Measurements from ENCODE around the gene OR52E1. TPM values are rescaled to one million over a fixed set of nuclear protein-coding genes. Genes with fewer than 3 reads are reported as not detected.

OR52E1 gene
- polyA plus RNA-seq, 1 donor (not counting 4 experiments of a cell fraction or from before 2014, with no cell fraction given) = not detected

GRCh38 chr11:5083602-5084001, 14.2 kb downstream of the OR52E1 start:
- no peak for FAIRE-seq
- TF ChIP-seq EZH2 (IDR thresholded peaks at IDR 0.05; ENCODE audit: low read length) (no peak), CTCF (optimal IDR thresholded peaks at IDR 0.05 in 1 of 3, IDR thresholded peaks at IDR 0.05 in 1 of 3, conservative IDR thresholded peaks at IDR 0.05 in 1 of 3; ENCODE audit: extremely low read depth in 1 of 3, insufficient read depth in 2 of 3, low read length in 3 of 3) (no peak)
- dilution Hi-C loops (cut with MboI; ENCODE audit: extremely low pct_ligation_motif_present, low sequenced_read_pairs) = no loop called here

GRCh38 chr11:5088556-5088955, 19.2 kb downstream of the OR52E1 start:
- Histone ChIP-seq H3K79me2 (ENCODE audit: control insufficient read depth, insufficient read depth, low read length) (no peaks in the 10 kb centered on the region), H3K4me1 (ENCODE audit: control insufficient read depth, extremely low read depth, insufficient read depth, low read length) (no peaks in the 10 kb centered on the region), H3K4me3 (ENCODE audit: control insufficient read depth in 2 of 3, extremely low read depth in 1 of 3, insufficient read depth in 2 of 3, low read depth in 1 of 3, low read length in 3 of 3) (no peak overlapping the region), H3K9me3 (ENCODE audit: control insufficient read depth, low read depth, low read length) (no peaks in the 10 kb centered on the region), H3K27me3 (ENCODE audit: control insufficient read depth, extremely low read depth, insufficient read depth, low read length) (no peaks in the 10 kb centered on the region), H4K20me1 (ENCODE audit: control insufficient read depth, extremely low read depth, insufficient read depth, low read length) (no peaks in the 10 kb centered on the region), H2AFZ (ENCODE audit: control insufficient read depth, low read length) (no peak overlapping the region), H3K9ac (ENCODE audit: control insufficient read depth, extremely low read depth, insufficient read depth, low read length) (no peak overlapping the region), H3K36me3 (ENCODE audit: control insufficient read depth in 2 of 2, extremely low read depth in 1 of 2, insufficient read depth in 2 of 2, low read length in 2 of 2) (no peaks in the 10 kb centered on the region), H3K4me2 (ENCODE audit: control insufficient read depth, extremely low read depth, insufficient read depth, low read depth, low read length) (no peak overlapping the region), H3K9me1 (ENCODE audit: control insufficient read depth, extremely low read depth, insufficient read depth, low read length) (no peaks in the 10 kb centered on the region), H3K27ac (ENCODE audit: control insufficient read depth, insufficient read depth, low read length) (no peak overlapping the region)
- dilution Hi-C loops (cut with MboI; ENCODE audit: extremely low pct_ligation_motif_present, low sequenced_read_pairs) = no loop called here
- TF ChIP-seq CTCF (optimal IDR thresholded peaks at IDR 0.05 in 1 of 3, IDR thresholded peaks at IDR 0.05 in 1 of 3, conservative IDR thresholded peaks at IDR 0.05 in 1 of 3; ENCODE audit: extremely low read depth in 1 of 3, insufficient read depth in 2 of 3, low read length in 3 of 3) (no peak), EZH2 (IDR thresholded peaks at IDR 0.05; ENCODE audit: low read length) (no peak)
- FAIRE-seq (no peak), DNase-seq (ENCODE audit: low read depth, low spot score) (no peak)

More at GRCh38 chr11:5083602-5084001, 14.2 kb downstream of the OR52E1 start:
- Histone ChIP-seq H3K79me2 (ENCODE audit: control insufficient read depth, insufficient read depth, low read length) (no peaks in the 10 kb centered on the region), H3K9me3 (ENCODE audit: control insufficient read depth, low read depth, low read length) (no peaks in the 10 kb centered on the region), H3K9me1 (ENCODE audit: control insufficient read depth, extremely low read depth, insufficient read depth, low read length) (no peaks in the 10 kb centered on the region), H3K27me3 (ENCODE audit: control insufficient read depth, extremely low read depth, insufficient read depth, low read length) (no peaks in the 10 kb centered on the region), H3K36me3 (ENCODE audit: control insufficient read depth in 2 of 2, extremely low read depth in 1 of 2, insufficient read depth in 2 of 2, low read length in 2 of 2) (no peaks in the 10 kb centered on the region), H2AFZ (ENCODE audit: control insufficient read depth, low read length) (no peak overlapping the region), H3K4me2 (ENCODE audit: control insufficient read depth, extremely low read depth, insufficient read depth, low read depth, low read length) (no peak overlapping the region), H3K9ac (ENCODE audit: control insufficient read depth, extremely low read depth, insufficient read depth, low read length) (no peak overlapping the region), H3K4me3 (ENCODE audit: control insufficient read depth in 2 of 3, extremely low read depth in 1 of 3, insufficient read depth in 2 of 3, low read depth in 1 of 3, low read length in 3 of 3) (no peak overlapping the region), H4K20me1 (ENCODE audit: control insufficient read depth, extremely low read depth, insufficient read depth, low read length) (no peaks in the 10 kb centered on the region), H3K27ac (ENCODE audit: control insufficient read depth, insufficient read depth, low read length) (no peak overlapping the region), H3K4me1 (ENCODE audit: control insufficient read depth, extremely low read depth, insufficient read depth, low read length) (no peaks in the 10 kb centered on the region)
- no peak for DNase-seq (ENCODE audit: low read depth, low spot score)

Measured in keratinocyte (primary cell).